ENCODE measurements around the gene SCRG1. TPM values are rescaled to one million over a fixed set of nuclear protein-coding genes. Genes with fewer than 3 reads are reported as not detected.

SCRG1 gene
- total RNA-seq, 4 donors from 2014 or later: 1.3 to 4.1 (median 1.8) TPM; not detected in 1

- Histone ChIP-seq H3K36me3 (no peaks in the 10 kb centered on the region), H3K9me3 (no peaks in the 10 kb centered on the region), H3K4me3 (no peak overlapping the region), H3K4me1 (no peaks in the 10 kb centered on the region), H3K27me3 (no peaks in the 10 kb centered on the region), H3K27ac (no peak overlapping the region)
- no peak for DNase-seq
- intact Hi-C loops (cut with DNase I; ENCODE audit: low total_unique reads): no loop called here
- TF ChIP-seq POLR2A (IDR thresholded peaks at IDR 0.05): no peak
- TF ChIP-seq CTCF (IDR thresholded peaks at IDR 0.05): no peak
Measured at GRCh38 chr4:173401063-173401462, 2.1 kb upstream of the SCRG1 start.

GRCh38 chr4:173398220-173398619, 696 bp downstream of the SCRG1 start:
- peak overlapping the region; percentile 6 to 25 for H3K27ac ChIP-seq
- H3K36me3 ChIP-seq: no peaks in the 10 kb centered on the region
- intact Hi-C loops (cut with DNase I; ENCODE audit: low total_unique reads): no loop called here
- no peak for DNase-seq
- TF ChIP-seq CTCF (IDR thresholded peaks at IDR 0.05) (no peak), POLR2A (IDR thresholded peaks at IDR 0.05) (no peak)
- H3K27me3 ChIP-seq: no peaks in the 10 kb centered on the region
- H3K9me3 ChIP-seq: no peaks in the 10 kb centered on the region
- H3K4me3 ChIP-seq: no peak overlapping the region
- H3K4me1 ChIP-seq: no peaks in the 10 kb centered on the region

GRCh38 chr4:173397604-173398003, 1.3 kb downstream of the SCRG1 start:
- no peaks in the 10 kb centered on the region for H3K36me3 ChIP-seq
- H3K4me1 ChIP-seq: no peaks in the 10 kb centered on the region
- H3K9me3 ChIP-seq: no peaks in the 10 kb centered on the region
- intact Hi-C loops (cut with DNase I; ENCODE audit: low total_unique reads): no loop called here
- no peaks in the 10 kb centered on the region for H3K27me3 ChIP-seq
- no peak for DNase-seq
- TF ChIP-seq POLR2A (IDR thresholded peaks at IDR 0.05) (no peak), CTCF (IDR thresholded peaks at IDR 0.05) (no peak)
- H3K4me3 ChIP-seq: no peak overlapping the region
- H3K27ac ChIP-seq: peak overlapping the region; percentile 6 to 25

- H3K27ac ChIP-seq: no peak overlapping the region
Measured at GRCh38 chr4:173391701-173392100, 7.2 kb downstream of the SCRG1 start.

GRCh38 chr4:173386751-173387150, 12.2 kb downstream of the SCRG1 start:
- Histone ChIP-seq H3K36me3 (no peaks in the 10 kb centered on the region), H3K27ac (no peak overlapping the region), H3K27me3 (no peaks in the 10 kb centered on the region), H3K9me3 (no peaks in the 10 kb centered on the region), H3K4me1 (no peaks in the 10 kb centered on the region), H3K4me3 (no peak overlapping the region)
- DNase-seq: no peak
- TF ChIP-seq POLR2A (IDR thresholded peaks at IDR 0.05) (no peak), CTCF (IDR thresholded peaks at IDR 0.05) (no peak)
- intact Hi-C loops (cut with DNase I; ENCODE audit: low total_unique reads): no loop called here

More at GRCh38 chr4:173391701-173392100, 7.2 kb downstream of the SCRG1 start:
- TF ChIP-seq POLR2A (IDR thresholded peaks at IDR 0.05) (no peak), CTCF (IDR thresholded peaks at IDR 0.05) (no peak)
- H3K4me3 ChIP-seq: no peak overlapping the region
- no peak for DNase-seq
- no peaks in the 10 kb centered on the region for H3K27me3 ChIP-seq
- no peaks in the 10 kb centered on the region for H3K4me1 ChIP-seq
- intact Hi-C loops (cut with DNase I; ENCODE audit: low total_unique reads): no loop called here
- no peaks in the 10 kb centered on the region for H3K36me3 ChIP-seq
- H3K9me3 ChIP-seq: no peaks in the 10 kb centered on the region

Data from uterus (tissue), 4 donors.